GM13977 (cell line): Measurements from ENCODE around the gene FAM216B.

Source experiments
- DNase-seq: peaks from one replicate; pipeline ENCODE4 v3.0.0; 2012; ENCODE audit warnings: low spot score
- CTCF ChIP-seq: IDR thresholded peaks from 2 replicates; pipeline ENCODE4 v1.5.1; 2012; ENCODE audit warnings: mild to moderate bottlenecking, control low read depth; ENCODE audit not compliant: insufficient read depth; ENCODE audit errors: extremely low read depth, missing control alignments
- in situ Hi-C: fragments of 300-500 bp; cut with MboI; formaldehyde crosslinking; loops from one replicate; pipeline ENCODE4 v1.12.0; 2022; ENCODE audit warnings: low sequenced_read_pairs, low pct_unique_long_range_greater_than_20kb, mixed read lengths, inconsistent platforms; ENCODE audit not compliant: unreplicated experiment

The FAM216B gene

GRCh38 chr13:42754801-42755510, 26.4 kb upstream of the FAM216B start:
- in situ Hi-C loops: no loop called here
- DNase-seq: no peak
- no peak for TF ChIP-seq CTCF

- no peak for DNase-seq
- TF ChIP-seq CTCF: no peak
- in situ Hi-C loops: no loop called here
These were observed 23.5 kb upstream of the FAM216B start for GRCh38 chr13:42757678-42758420.

- in situ Hi-C loops: no loop called here
- TF ChIP-seq CTCF: no peak
- no peak for DNase-seq
These were observed 22.9 kb upstream of the FAM216B start for GRCh38 chr13:42758515-42758914.

- no peak for DNase-seq
- TF ChIP-seq CTCF: no peak
- in situ Hi-C loops: no loop called here
These were observed 20.4 kb upstream of the FAM216B start for GRCh38 chr13:42760951-42761350.

GRCh38 chr13:42762251-42762650, 19.1 kb upstream of the FAM216B start:
- in situ Hi-C loops: no loop called here
- no peak for DNase-seq
- TF ChIP-seq CTCF: no peak

GRCh38 chr13:42762917-42763316, 18.5 kb upstream of the FAM216B start:
- TF ChIP-seq CTCF: no peak
- DNase-seq: no peak
- in situ Hi-C loops: no loop called here
